Measurements from ENCODE around the gene CCDC87.
"Not testable (repeated sequence)": the region's sequence is repeated elsewhere in the genome, so short reads cannot be mapped to it uniquely, and the experiment has no call there.

CCDC87 gene

GRCh38 chr11:66555416-66555815 is 37.4 kb downstream of the CCDC87 start:
- DNase-seq (ENCODE audit: low read depth in 2 of 2), result no peak

DNA sequence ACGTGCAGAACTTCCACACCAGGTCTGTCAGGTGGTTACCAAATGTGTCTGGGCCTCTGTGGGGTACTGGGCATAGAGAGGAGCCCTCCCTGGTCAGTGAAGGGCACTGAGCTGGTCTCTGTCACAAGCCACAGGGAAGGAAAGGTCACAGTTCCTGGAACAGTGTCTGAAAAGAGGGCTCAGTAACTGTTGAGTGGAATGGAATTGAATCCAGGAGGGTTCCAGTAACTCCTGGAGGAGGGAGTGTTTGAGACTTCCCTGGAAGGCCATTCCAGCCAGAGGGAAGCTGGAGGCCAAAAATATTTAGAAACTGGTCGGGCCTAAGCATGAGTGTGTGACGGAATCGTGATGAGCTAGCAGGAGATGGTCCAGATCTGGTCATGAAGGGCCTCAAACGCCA is 38.3 kb downstream of the CCDC87 start:
- DNase-seq (ENCODE audit: low read depth in 2 of 2), result no peak

DNA sequence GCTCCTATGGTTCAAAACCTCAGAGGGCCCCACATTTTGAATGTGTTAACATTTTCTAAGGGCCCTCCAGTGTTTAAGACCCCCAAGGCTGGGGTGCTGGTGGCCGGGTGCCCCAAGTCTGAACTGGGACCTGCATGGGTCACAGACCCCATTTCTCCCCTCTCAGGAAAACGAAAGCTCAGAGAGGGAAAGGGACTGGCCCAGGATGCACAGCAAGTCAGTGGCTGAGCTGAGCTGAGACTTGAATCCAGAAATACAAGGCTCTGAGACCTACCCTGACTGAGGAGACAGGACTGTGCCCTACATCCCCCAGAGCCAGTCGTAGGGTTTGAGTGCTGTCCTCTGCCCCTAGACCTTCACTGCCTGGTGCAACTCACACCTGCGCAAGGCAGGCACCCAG is 42.0 kb downstream of the CCDC87 start:
- no peak for DNase-seq (ENCODE audit: low read depth in 2 of 2)

- DNase-seq (ENCODE audit: low read depth in 2 of 2), result no peak
These were observed 43.2 kb downstream of the CCDC87 start for GRCh38 chr11:66549696-66550095.

- no peak for DNase-seq (ENCODE audit: low read depth in 2 of 2)
These were observed 43.9 kb downstream of the CCDC87 start for GRCh38 chr11:66548774-66549630.

GRCh38 chr11:66548041-66548440 is 44.8 kb downstream of the CCDC87 start:
- DNase-seq (ENCODE audit: low read depth in 2 of 2), result no peak

GRCh38 chr11:66547662-66548009 is 45.2 kb downstream of the CCDC87 start:
- no peak for DNase-seq (ENCODE audit: low read depth in 2 of 2)

DNA sequence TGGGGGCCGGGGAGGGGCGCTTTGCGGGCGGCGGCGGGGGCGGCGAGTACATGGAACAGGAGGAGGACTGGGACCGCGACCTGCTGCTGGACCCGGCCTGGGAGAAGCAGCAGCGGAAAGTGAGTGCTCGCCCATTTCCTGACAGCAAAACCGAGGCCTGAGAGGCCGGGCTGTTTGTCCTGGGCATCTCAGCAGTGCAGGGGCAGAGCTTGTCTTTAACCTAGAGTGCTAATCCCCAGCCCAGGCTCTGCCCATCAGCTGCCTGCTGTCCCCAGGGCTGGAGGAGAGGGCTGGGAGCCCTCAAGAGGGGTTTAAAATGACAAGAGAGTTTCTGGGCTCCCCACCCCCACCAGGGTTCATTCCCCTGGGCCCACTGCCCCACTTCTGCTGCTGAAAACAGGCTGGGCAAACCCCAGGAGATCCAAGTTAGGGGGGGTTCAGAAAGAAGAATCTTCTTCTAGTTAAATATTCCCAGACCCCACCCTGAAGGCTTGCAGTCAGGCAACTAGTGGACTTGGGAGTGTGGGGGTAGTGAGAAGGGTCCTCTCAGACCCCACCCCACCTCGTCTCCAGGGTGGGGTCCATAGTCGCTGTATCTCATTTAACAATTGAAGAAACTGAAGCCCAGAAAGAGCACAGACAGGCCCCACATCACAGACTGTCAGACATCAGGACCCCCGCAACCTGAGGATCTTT is 45.7 kb downstream of the CCDC87 start:
- DNase-seq (ENCODE audit: low read depth in 2 of 2), result no peak

- DNase-seq (ENCODE audit: low read depth in 2 of 2), result peak in 1 of 2 experiments; percentile 10
These were observed 46.4 kb downstream of the CCDC87 start, which contains the start of gene ACTN3 for GRCh38 chr11:66546368-66546965. Gene ACTN3, plus strand, starts transcription at chr11:66546903. Its CDS starts 35 bp downstream, at chr11:66546938.

DNA sequence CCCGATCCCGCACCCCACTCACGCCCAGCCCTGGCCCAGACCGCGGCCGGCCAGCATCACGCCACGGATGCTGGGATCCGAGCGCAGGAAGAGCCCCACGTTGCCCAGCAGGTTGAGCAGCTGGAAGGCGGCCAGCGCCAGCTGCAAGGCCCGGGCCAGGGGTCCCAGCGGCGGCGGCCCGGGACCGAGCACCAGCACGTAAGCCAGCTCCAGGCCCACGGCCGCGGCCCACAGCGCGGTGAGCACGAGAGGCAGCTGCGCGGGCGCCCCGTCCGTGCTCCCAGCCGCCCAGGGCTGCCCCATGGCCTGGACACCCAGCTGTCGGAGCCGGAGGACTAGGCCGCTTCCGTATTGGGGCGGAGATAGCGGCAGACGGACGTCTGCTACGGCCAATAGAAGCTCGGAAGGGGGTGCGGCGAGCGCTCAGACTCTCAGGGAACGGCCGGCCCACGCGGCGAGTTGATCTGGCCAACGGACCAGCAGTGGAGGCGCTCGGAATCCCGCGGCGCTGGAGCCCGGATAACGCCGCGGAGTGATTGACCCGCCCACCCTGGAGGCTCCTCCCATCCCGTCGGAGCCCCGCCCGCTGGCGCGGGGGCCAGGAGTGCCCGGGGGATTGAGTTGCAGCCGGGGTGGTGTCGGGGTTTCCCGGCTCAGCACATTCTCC is 47.0 kb downstream of the CCDC87 start, which contains the start of gene ZDHHC24:
Gene ZDHHC24 (minus strand): TSS at position 348 of the 667 bp plus-strand sequence. CDS start 45 bp downstream, at position 303.
- DNase-seq (ENCODE audit: low read depth in 2 of 2), result peak; percentile 91 to 94

GRCh38 chr11:66544952-66545351 is 47.9 kb downstream of the CCDC87 start:
- not testable (repeated sequence) for DNase-seq (ENCODE audit: low read depth in 2 of 2)

- no peak for DNase-seq (ENCODE audit: low read depth in 2 of 2)
These were observed 49.4 kb downstream of the CCDC87 start for GRCh38 chr11:66543263-66544107.

DNA sequence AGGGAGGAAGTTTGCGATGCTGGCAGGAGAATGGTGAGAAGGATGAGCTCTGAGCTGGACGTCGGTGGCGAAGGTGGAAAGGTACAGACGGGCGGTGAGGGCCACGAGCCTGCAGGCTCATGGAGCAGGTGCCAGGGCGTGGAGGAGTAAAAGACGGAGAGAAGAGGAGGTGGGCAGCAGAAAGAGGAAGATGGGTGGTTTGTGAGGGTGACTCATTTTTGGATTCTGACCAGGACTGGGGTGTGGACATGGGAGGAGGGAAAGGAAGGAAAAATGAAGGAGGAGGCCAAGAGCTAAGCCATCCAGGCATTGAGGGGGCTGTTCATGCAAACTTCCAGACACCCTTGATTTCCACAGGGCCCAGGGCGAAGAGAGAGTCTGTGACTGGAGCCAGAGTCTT is 50.5 kb downstream of the CCDC87 start:
- no peak for DNase-seq (ENCODE audit: low read depth in 2 of 2)

GRCh38 chr11:66541892-66542291 is 51.0 kb downstream of the CCDC87 start:
- no peak for DNase-seq (ENCODE audit: low read depth in 2 of 2)

DNA sequence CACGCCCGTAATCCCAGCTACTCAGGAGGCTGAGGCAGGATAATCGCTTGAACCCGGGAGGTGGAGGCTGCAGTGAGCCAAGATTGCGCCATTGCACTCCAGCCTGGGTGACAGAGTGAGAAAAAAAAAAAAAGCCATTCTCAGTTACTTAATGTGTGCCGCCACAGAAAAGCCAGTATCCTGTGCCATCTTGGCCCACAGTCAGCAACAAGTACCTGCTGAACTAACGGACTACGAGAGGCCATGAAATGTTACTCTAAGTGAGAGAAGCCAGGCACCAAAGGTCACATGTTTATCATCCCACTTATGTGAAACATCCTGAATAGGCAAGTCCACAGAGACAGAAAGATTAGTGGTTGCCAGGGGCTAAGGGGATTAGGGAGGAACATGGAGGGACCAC is 52.3 kb downstream of the CCDC87 start:
- not testable (repeated sequence) for DNase-seq (ENCODE audit: low read depth in 2 of 2)

Measured in fibroblast of skin of left biceps (primary cell).